Pulmonary artery endothelial cell (primary cell): ENCODE data around the gene PIGU. TPM values are rescaled to one million over a fixed set of nuclear protein-coding genes. Genes with fewer than 3 reads are reported as not detected.
"Not testable (repeated sequence)": the region's sequence is repeated elsewhere in the genome, so short reads cannot be mapped to it uniquely, and the experiment has no call there.

Experiments used
- DNase-seq: peaks from one replicate; pipeline ENCODE4 v3.0.0-alpha.2; 2011; ENCODE audit warnings: low read depth, low spot score
- total RNA-seq: library from RNA; depleted of rRNA; stranded (reverse); fragments of >200 nt; gene quantifications from 2 replicates; pipeline ENCODE4 v1.2.3, GENCODE V29; 2014

PIGU gene
- total RNA-seq, 1 donor from 2014 or later, result 6.3 TPM

GRCh38 chr20:34663213-34663943 is 13.5 kb downstream of the PIGU start:
- DNase-seq, result no peak

- not testable (repeated sequence) for DNase-seq
These were observed 15.1 kb downstream of the PIGU start for GRCh38 chr20:34661811-34662210.

- not testable (repeated sequence) for DNase-seq
These were observed 18.2 kb downstream of the PIGU start for GRCh38 chr20:34658654-34659053.

- no peak for DNase-seq
These were observed 22.6 kb downstream of the PIGU start for GRCh38 chr20:34654207-34654744.

- no peak for DNase-seq
These were observed 25.7 kb downstream of the PIGU start for GRCh38 chr20:34651200-34651599.

- DNase-seq, result no peak
These were observed 29.2 kb downstream of the PIGU start for GRCh38 chr20:34647737-34648136.

- DNase-seq, result no peak
These were observed 31.9 kb downstream of the PIGU start for GRCh38 chr20:34644951-34645350.

GRCh38 chr20:34644345-34644744 is 32.5 kb downstream of the PIGU start:
- DNase-seq, result no peak

GRCh38 chr20:34643928-34644327 is 33.0 kb downstream of the PIGU start:
- no peak for DNase-seq

GRCh38 chr20:34642009-34642408 is 34.9 kb downstream of the PIGU start:
- no peak for DNase-seq

- no peak for DNase-seq
These were observed 37.1 kb downstream of the PIGU start for GRCh38 chr20:34639755-34640222.

- DNase-seq, result no peak
These were observed 38.4 kb downstream of the PIGU start for GRCh38 chr20:34638532-34638931.

GRCh38 chr20:34638039-34638292 is 38.9 kb downstream of the PIGU start:
- DNase-seq, result no peak

- no peak for DNase-seq
These were observed 39.5 kb downstream of the PIGU start for GRCh38 chr20:34637245-34638038.

- no peak for DNase-seq
These were observed 40.2 kb downstream of the PIGU start for GRCh38 chr20:34636648-34637047.

- no peak for DNase-seq
These were observed 42.5 kb downstream of the PIGU start for GRCh38 chr20:34634392-34634791.

GRCh38 chr20:34632870-34633452 is 43.9 kb downstream of the PIGU start:
- DNase-seq, result no peak

GRCh38 chr20:34629904-34630303 is 47.0 kb downstream of the PIGU start:
- DNase-seq, result no peak

- no peak for DNase-seq
These were observed 47.5 kb downstream of the PIGU start for GRCh38 chr20:34629342-34629741.

- no peak for DNase-seq
These were observed 48.9 kb downstream of the PIGU start for GRCh38 chr20:34628026-34628425.

GRCh38 chr20:34627458-34627857 is 49.4 kb downstream of the PIGU start:
- DNase-seq, result no peak

- DNase-seq, result no peak
These were observed 49.9 kb downstream of the PIGU start for GRCh38 chr20:34626992-34627391.
